HG02870 (cell line): ENCODE measurements around the gene NDUFAF2.
"Not testable (repeated sequence)": the region's sequence is repeated elsewhere in the genome, so short reads cannot be mapped to it uniquely, and the experiment has no call there.

Experiments used
- ATAC-seq: cut with Tn5 transposase; IDR thresholded peaks from one replicate; pipeline ENCODE4 v1.9.1; 2021; ENCODE audit warnings: mild to moderate bottlenecking, moderate library complexity; ENCODE audit not compliant: unreplicated experiment

The NDUFAF2 gene

GRCh38 chr5:60989790-60990189 lies 44.8 kb downstream of the NDUFAF2 start:
- no peak for ATAC-seq

GRCh38 chr5:60992871-60993270 lies 47.9 kb downstream of the NDUFAF2 start:
- ATAC-seq, result no peak

DNA sequence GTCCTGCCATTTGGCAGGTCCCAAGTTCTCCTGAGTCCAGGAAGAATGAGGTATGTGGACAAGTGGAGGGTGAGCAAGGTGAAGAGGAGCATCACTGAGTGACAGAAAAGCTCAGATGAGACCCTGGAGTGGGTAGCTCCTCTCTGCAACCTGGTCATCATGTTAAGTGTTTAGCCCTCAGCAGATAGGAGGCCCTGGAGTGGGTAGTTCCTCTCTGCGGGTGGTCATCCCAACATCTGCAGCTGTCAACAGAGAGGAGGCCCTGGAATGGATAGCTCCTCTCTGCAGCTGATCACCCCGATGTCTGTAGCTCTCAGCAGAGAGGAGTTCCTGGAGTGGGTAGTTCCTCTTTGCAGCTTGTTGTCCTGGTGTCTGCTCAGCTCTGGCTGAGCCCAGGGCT lies 48.4 kb downstream of the NDUFAF2 start:
- ATAC-seq, result no peak

DNA sequence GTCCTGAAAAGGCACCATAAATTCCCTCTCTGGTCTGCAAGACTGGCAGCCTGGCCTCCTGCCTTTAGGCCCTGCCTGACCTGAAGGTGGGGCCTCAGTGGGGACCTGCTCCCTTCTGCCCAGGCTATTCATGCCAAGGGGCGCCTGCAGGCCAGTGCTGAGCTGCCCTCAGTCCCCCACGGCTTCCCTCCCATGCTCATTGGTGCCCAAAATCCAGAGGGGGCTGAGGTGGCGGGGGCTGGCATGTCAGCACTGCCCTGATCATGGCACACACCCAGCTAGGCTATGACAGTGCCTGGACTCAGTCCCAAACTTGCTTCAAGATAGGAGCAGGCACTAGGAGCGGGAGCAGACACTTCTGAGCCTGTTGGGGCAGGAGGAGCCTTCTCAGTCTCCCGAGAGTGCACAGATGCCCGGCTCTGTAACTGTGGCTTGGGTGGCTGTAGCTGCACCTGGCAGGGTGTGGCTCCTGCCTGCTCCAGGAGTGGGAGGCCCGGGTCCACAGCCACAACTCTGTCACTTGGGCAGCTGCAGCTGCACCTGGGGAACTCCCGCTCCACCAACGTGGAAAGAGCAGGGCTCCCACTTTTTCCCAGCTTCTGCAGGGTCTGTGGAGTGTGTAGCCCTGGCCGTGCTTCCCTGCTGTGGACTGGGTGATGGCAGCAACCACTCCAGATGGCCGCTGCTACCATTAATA lies 49.0 kb downstream of the NDUFAF2 start:
- ATAC-seq, result no peak

DNA sequence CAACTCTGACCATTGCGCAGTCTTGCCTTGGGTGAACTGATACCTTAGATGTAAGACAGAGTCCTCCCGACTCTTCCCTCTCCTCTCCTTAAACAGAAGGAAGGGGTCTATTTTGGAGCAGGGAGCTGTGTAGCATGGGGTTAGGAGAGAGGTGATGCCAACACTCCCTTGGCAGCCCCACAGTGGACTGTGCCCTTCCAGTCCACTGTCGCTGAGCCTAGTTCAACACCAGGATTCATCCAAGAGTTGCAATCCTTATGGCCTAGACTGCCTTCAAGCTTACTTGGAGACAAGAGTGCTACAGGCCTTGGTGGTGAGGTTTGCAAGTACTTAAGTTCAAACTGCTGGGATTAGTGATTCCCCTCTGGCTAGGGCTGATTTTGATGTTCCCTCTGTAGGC lies 51.4 kb downstream of the NDUFAF2 start:
- ATAC-seq, result no peak

- no peak for ATAC-seq
These were observed 52.7 kb downstream of the NDUFAF2 start for GRCh38 chr5:60997721-60998120.

DNA sequence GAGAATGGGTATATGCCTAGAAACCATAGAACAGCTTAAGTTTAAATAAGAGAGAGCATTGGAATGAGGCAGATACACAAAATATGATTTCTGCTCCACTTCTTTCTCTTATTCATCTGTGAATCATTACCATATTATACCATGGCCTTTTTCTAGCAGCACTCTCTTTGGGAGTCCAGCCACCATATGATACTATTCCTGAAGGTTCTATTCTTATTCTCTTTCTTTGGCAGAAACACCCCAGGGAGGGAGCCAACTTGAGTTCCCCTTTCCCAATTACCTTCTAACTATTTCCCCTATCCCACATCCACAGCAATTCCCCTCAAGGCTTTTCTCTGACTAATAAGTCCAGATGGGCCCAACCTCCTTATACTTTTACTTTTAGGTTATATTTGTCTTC lies 55.9 kb downstream of the NDUFAF2 start:
- ATAC-seq, result no peak

- ATAC-seq, result no peak
These were observed 56.6 kb downstream of the NDUFAF2 start for GRCh38 chr5:61001647-61002046.

- ATAC-seq, result no peak
These were observed 57.8 kb downstream of the NDUFAF2 start for GRCh38 chr5:61002611-61003355.

DNA sequence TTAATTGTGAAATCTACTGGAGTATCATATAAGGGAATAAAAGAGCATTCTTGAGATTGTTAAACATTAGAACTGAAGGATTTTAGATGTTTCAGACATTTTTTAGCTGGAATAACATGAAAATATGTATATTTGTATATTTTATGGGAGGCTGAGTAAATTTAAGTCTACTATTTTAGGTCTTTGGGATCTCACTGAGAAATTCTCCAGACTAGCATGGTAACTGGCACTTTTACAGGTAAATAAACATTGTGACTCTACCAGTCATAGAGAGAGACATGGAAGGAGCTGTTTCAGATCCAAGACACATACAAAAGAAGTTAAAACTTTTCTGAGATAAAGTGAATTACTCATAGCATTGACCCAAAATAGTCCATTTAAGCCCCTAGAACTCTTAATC lies 59.4 kb downstream of the NDUFAF2 start:
- ATAC-seq, result no peak

DNA sequence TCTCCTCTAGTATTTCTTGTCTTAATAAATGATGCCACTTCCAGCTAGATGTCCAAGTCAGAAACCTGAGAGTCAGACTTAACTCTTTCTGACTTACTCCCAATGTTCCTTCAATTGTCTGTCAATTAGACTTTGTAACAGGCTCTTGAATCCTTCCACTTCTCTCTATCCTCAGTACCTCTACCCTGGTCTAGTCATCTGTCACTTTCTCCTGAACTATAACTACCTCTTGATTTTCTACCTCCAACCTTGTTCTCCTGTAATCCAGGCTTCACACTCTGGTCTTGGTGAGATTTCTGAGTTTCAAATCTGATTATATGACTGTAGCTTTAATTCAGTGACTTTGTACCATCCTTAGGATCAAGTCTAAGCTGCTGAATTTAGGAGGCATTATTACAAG lies 64.9 kb downstream of the NDUFAF2 start:
- ATAC-seq, result no peak

DNA sequence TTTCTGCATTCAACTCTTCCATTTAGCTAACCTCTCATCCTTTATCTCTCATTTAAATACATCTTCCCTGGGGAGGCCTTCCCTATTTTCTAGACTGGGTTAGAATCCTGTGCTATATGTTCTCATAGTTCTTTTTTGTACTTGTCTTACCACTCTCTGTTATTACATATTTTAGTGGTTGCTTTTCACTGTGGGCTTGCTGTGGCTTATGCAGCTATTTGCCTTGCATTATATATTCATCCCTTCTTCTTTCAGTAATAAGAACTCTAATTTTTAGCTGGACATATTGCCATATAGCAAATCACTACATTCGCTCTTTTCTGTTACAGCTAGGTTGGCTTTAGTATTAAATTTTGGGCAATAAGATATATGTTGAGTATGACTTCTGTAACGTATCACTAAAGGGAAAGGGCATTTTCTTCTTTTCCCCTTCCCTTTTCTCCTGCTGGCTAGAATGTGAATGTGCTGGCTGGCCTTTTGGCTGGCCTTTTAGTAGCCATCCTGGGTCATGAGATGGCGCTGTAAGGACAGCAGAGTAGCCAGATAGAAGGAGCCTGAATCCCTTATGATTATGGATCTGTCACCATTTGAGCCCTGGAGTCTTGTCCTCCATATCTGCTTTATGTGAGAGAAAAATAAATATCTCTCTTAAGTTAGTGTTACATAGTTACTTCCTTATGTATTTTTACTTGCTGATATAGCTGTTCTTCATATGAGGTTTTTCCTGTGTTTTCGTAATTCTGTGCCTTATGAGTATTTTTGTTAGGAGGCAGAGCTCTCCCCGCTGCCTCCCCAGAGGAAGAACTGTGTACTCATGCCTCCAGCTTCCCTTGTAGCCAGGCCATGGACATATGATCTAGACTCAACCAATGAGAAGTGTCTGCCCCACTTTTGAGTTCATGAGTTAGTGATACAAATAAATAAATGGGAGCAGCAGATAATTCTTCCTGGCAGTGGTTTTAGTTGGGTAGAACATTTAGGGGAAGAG lies 65.8 kb downstream of the NDUFAF2 start:
- ATAC-seq, result no peak

GRCh38 chr5:61018062-61018461 lies 73.1 kb downstream of the NDUFAF2 start:
- ATAC-seq, result no peak

- ATAC-seq, result no peak
These were observed 74.6 kb downstream of the NDUFAF2 start for GRCh38 chr5:61019642-61020041.

- ATAC-seq, result no peak
These were observed 75.4 kb downstream of the NDUFAF2 start for GRCh38 chr5:61020415-61020814.

- ATAC-seq, result no peak
These were observed 78.1 kb downstream of the NDUFAF2 start for GRCh38 chr5:61023131-61023530.

DNA sequence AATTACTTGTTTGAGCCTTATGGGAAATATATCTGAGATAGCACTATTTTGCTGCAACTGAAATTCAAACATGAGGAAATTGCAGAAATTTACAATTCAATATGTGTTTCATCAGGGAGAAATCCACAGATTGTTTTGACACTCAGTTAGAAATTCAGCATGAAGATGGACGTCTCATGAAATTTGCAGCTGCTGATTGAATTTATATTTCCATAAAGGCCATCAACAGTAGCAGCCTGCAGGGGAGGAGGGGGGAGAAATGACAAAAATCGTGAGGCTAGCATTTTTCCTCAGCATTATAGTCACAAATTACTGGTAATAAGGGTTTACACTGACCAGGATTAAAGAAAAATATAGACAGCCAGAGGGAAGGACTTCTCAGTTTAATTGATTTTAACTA lies 81.0 kb downstream of the NDUFAF2 start:
- ATAC-seq, result no peak

- no peak for ATAC-seq
These were observed 83.4 kb downstream of the NDUFAF2 start for GRCh38 chr5:61028382-61028781.

GRCh38 chr5:61029456-61030162 lies 84.6 kb downstream of the NDUFAF2 start:
- no peak for ATAC-seq

DNA sequence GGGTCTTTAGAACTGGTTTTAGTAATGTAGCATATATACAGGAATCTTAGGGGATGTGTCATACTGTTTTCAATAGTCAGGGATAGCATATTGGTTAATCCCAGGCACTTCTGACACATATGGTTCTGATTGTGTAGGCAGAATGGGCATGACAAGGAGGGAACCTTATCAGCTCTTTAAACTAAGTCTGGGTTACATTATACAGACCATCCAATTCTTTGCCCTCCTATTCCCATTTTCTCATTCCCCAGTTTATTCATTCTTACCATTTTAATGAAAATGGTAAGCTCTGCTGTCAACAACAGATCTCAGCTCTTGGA lies 85.1 kb downstream of the NDUFAF2 start:
- no peak for ATAC-seq

- not testable (repeated sequence) for ATAC-seq
These were observed 86.3 kb downstream of the NDUFAF2 start for GRCh38 chr5:61031301-61031700.
